ENCODE data around the gene RANBP3L. TPM values are rescaled to one million over a fixed set of nuclear protein-coding genes. Genes with fewer than 3 reads are reported as not detected.

RANBP3L gene
- total RNA-seq, 1 donor from 2014 or later, result 4.3 TPM

GRCh38 chr5:36227046-36227445 is 74.7 kb downstream of the RANBP3L start:
- DNase-seq (ENCODE audit: extremely low spot score, unreplicated experiment), result no peak
- Mint-ChIP-seq H3K4me3 (ENCODE audit: unreplicated experiment) (no peak overlapping the region), H3K36me3 (ENCODE audit: unreplicated experiment) (peaks cover 2% of the 10 kb centered on the region), H3K4me1 (ENCODE audit: unreplicated experiment) (peaks cover 20% of the 10 kb centered on the region), H3K27me3 (ENCODE audit: unreplicated experiment) (no peaks in the 10 kb centered on the region), H3K27ac (ENCODE audit: unreplicated experiment) (no peak overlapping the region), H3K9me3 (ENCODE audit: unreplicated experiment) (no peaks in the 10 kb centered on the region)
- no peak for TF ChIP-seq CTCF (IDR thresholded peaks at IDR 0.05)

GRCh38 chr5:36222620-36223019 is 79.1 kb downstream of the RANBP3L start:
- H3K4me3 Mint-ChIP-seq (ENCODE audit: unreplicated experiment), result no peak overlapping the region
- H3K36me3 Mint-ChIP-seq (ENCODE audit: unreplicated experiment), result peaks cover 12% of the 10 kb centered on the region
- H3K4me1 Mint-ChIP-seq (ENCODE audit: unreplicated experiment), result peaks cover 2% of the 10 kb centered on the region
- TF ChIP-seq CTCF (IDR thresholded peaks at IDR 0.05), result no peak
- H3K27ac Mint-ChIP-seq (ENCODE audit: unreplicated experiment), result no peak overlapping the region
- no peak for DNase-seq (ENCODE audit: extremely low spot score, unreplicated experiment)
- no peaks in the 10 kb centered on the region for H3K9me3 Mint-ChIP-seq (ENCODE audit: unreplicated experiment)
- H3K27me3 Mint-ChIP-seq (ENCODE audit: unreplicated experiment), result no peaks in the 10 kb centered on the region

GRCh38 chr5:36217988-36218387 is 83.7 kb downstream of the RANBP3L start:
- peaks cover 27% of the 10 kb centered on the region for H3K36me3 Mint-ChIP-seq (ENCODE audit: unreplicated experiment)

GRCh38 chr5:36217567-36217966 is 84.1 kb downstream of the RANBP3L start:
- no peak for TF ChIP-seq CTCF (IDR thresholded peaks at IDR 0.05)
- Mint-ChIP-seq H3K36me3 (ENCODE audit: unreplicated experiment) (peaks cover 31% of the 10 kb centered on the region), H3K4me1 (ENCODE audit: unreplicated experiment) (no peaks in the 10 kb centered on the region), H3K9me3 (ENCODE audit: unreplicated experiment) (no peaks in the 10 kb centered on the region), H3K27me3 (ENCODE audit: unreplicated experiment) (no peaks in the 10 kb centered on the region), H3K4me3 (ENCODE audit: unreplicated experiment) (no peak overlapping the region), H3K27ac (ENCODE audit: unreplicated experiment) (no peak overlapping the region)
- DNase-seq (ENCODE audit: extremely low spot score, unreplicated experiment), result no peak

More at GRCh38 chr5:36217988-36218387, 83.7 kb downstream of the RANBP3L start:
- H3K27me3 Mint-ChIP-seq (ENCODE audit: unreplicated experiment), result no peaks in the 10 kb centered on the region
- H3K27ac Mint-ChIP-seq (ENCODE audit: unreplicated experiment), result no peak overlapping the region
- DNase-seq (ENCODE audit: extremely low spot score, unreplicated experiment), result no peak
- no peaks in the 10 kb centered on the region for H3K4me1 Mint-ChIP-seq (ENCODE audit: unreplicated experiment)
- TF ChIP-seq CTCF (IDR thresholded peaks at IDR 0.05), result no peak
- H3K4me3 Mint-ChIP-seq (ENCODE audit: unreplicated experiment), result no peak overlapping the region
- no peaks in the 10 kb centered on the region for H3K9me3 Mint-ChIP-seq (ENCODE audit: unreplicated experiment)

- Mint-ChIP-seq H3K9me3 (ENCODE audit: unreplicated experiment) (no peaks in the 10 kb centered on the region), H3K4me1 (ENCODE audit: unreplicated experiment) (no peaks in the 10 kb centered on the region), H3K36me3 (ENCODE audit: unreplicated experiment) (peaks cover 32% of the 10 kb centered on the region), H3K27ac (ENCODE audit: unreplicated experiment) (no peak overlapping the region), H3K27me3 (ENCODE audit: unreplicated experiment) (no peaks in the 10 kb centered on the region), H3K4me3 (ENCODE audit: unreplicated experiment) (no peak overlapping the region)
- no peak for DNase-seq (ENCODE audit: extremely low spot score, unreplicated experiment)
- TF ChIP-seq CTCF (IDR thresholded peaks at IDR 0.05), result no peak
These were observed 85.8 kb downstream of the RANBP3L start for GRCh38 chr5:36215910-36216309.
